Skeletal muscle tissue (tissue), 4 donors: ENCODE data around the gene CFAP20. TPM values are rescaled to one million over a fixed set of nuclear protein-coding genes. Genes with fewer than 3 reads are reported as not detected.

Experiments
- H3K27ac ChIP-seq: one replicate; pipeline ENCODE4 v1.7.0; 2013; ENCODE audit warnings: mild to moderate bottlenecking, low read depth, low read length, inconsistent platforms
- H3K27me3 ChIP-seq, 3 donors: one replicate each; pipeline ENCODE4 v1.7.0; 2013; ENCODE audit warnings: low read length in 3 of 3; ENCODE audit not compliant: control insufficient read depth in 3 of 3, insufficient read depth in 3 of 3
- H3K36me3 ChIP-seq, 3 donors: one replicate each; pipeline ENCODE4 v1.7.0; 2013; ENCODE audit warnings: low read length in 3 of 3; ENCODE audit not compliant: control insufficient read depth in 3 of 3, insufficient read depth in 3 of 3
- H3K4me1 ChIP-seq, 3 donors: one replicate each; pipeline ENCODE4 v1.7.0; 2013; ENCODE audit warnings: low read length in 3 of 3, mild to moderate bottlenecking in 3 of 3; ENCODE audit not compliant: control insufficient read depth in 3 of 3, insufficient read depth in 3 of 3
- H3K4me3 ChIP-seq, 3 donors: one replicate each; pipeline ENCODE4 v1.7.0; 2013; ENCODE audit warnings: low read length in 3 of 3
- H3K9ac ChIP-seq, 3 donors: one replicate each; pipeline ENCODE4 v1.7.0; 2013; ENCODE audit warnings: low read length in 3 of 3, mild to moderate bottlenecking in 3 of 3, moderate library complexity in 2 of 3, low read depth in 1 of 3
- H3K9me3 ChIP-seq, 3 donors: one replicate each; pipeline ENCODE4 v1.7.0; 2013; ENCODE audit warnings: low read length in 3 of 3; ENCODE audit not compliant: control insufficient read depth in 3 of 3
- total RNA-seq: library from RNA; depleted of rRNA; stranded (reverse); fragments of >200 nt; gene quantifications from one replicate; pipeline ENCODE4 v1.2.3, GENCODE V29; 2014
- donor health status: Osteomylitis.

The CFAP20 gene
- total RNA-seq, 1 donor from 2014 or later = 47.5 TPM

GRCh38 chr16:58116081-58116480 lies 13.1 kb downstream of the CFAP20 start:
- Histone ChIP-seq H3K9me3 (no peaks in the 10 kb centered on the region), H3K4me1 (peaks cover 20 to 22% (median 21%) of the 10 kb centered on the region in 3 donors), H3K27me3 (no peaks in the 10 kb centered on the region), H3K4me3 (no peak overlapping the region), H3K9ac (no peak overlapping the region), H3K27ac (no peak overlapping the region), H3K36me3 (peaks cover 23 to 36% (median 35%) of the 10 kb centered on the region in 3 donors)

- Histone ChIP-seq H3K27ac (no peak overlapping the region), H3K4me1 (peaks cover 12 to 15% (median 13%) of the 10 kb centered on the region in 3 donors), H3K4me3 (no peak overlapping the region), H3K27me3 (no peaks in the 10 kb centered on the region), H3K9ac (no peak overlapping the region), H3K36me3 (peaks cover 23 to 36% (median 35%) of the 10 kb centered on the region in 3 donors), H3K9me3 (no peaks in the 10 kb centered on the region)
Measured at GRCh38 chr16:58114827-58115825, 14.1 kb downstream of the CFAP20 start.

GRCh38 chr16:58111302-58111627 lies 17.9 kb downstream of the CFAP20 start:
- Histone ChIP-seq H3K9me3 (no peaks in the 10 kb centered on the region), H3K27ac (no peak overlapping the region), H3K27me3 (no peaks in the 10 kb centered on the region)

GRCh38 chr16:58110571-58111301 lies 18.4 kb downstream of the CFAP20 start:
- no peak overlapping the region for H3K4me3 ChIP-seq
- no peaks in the 10 kb centered on the region for H3K9me3 ChIP-seq
- H3K36me3 ChIP-seq = peaks cover 19 to 27% (median 25%) of the 10 kb centered on the region in 3 donors
- peaks cover 0 to 3% (median 2%) of the 10 kb centered on the region in 3 donors for H3K4me1 ChIP-seq
- no peak overlapping the region for H3K27ac ChIP-seq
- H3K9ac ChIP-seq = no peak overlapping the region
- no peaks in the 10 kb centered on the region for H3K27me3 ChIP-seq

More at GRCh38 chr16:58111302-58111627, 17.9 kb downstream of the CFAP20 start:
- no peak overlapping the region for H3K9ac ChIP-seq
- peaks cover 0 to 3% (median 2%) of the 10 kb centered on the region in 3 donors for H3K4me1 ChIP-seq
- H3K4me3 ChIP-seq = no peak overlapping the region
- H3K36me3 ChIP-seq = peaks cover 23 to 32% (median 30%) of the 10 kb centered on the region in 3 donors

- H3K27me3 ChIP-seq = no peaks in the 10 kb centered on the region
- no peak overlapping the region for H3K27ac ChIP-seq
- H3K9ac ChIP-seq = no peak overlapping the region
Measured at GRCh38 chr16:58109881-58110280, 19.3 kb downstream of the CFAP20 start.

GRCh38 chr16:58109330-58109729 lies 19.9 kb downstream of the CFAP20 start:
- Histone ChIP-seq H3K4me1 (no peaks in the 10 kb centered on the region), H3K9me3 (no peaks in the 10 kb centered on the region), H3K36me3 (peaks cover 9 to 13% (median 11%) of the 10 kb centered on the region in 3 donors), H3K4me3 (no peak overlapping the region), H3K9ac (no peak overlapping the region), H3K27ac (no peak overlapping the region), H3K27me3 (no peaks in the 10 kb centered on the region)

More at GRCh38 chr16:58109881-58110280, 19.3 kb downstream of the CFAP20 start:
- Histone ChIP-seq H3K4me3 (no peak overlapping the region), H3K36me3 (peaks cover 14 to 19% (median 17%) of the 10 kb centered on the region in 3 donors), H3K4me1 (no peaks in the 10 kb centered on the region), H3K9me3 (no peaks in the 10 kb centered on the region)

- Histone ChIP-seq H3K9ac (no peak overlapping the region), H3K27me3 (no peaks in the 10 kb centered on the region), H3K9me3 (no peaks in the 10 kb centered on the region), H3K36me3 (peaks cover 0 to 2% (median 1%) of the 10 kb centered on the region in 3 donors), H3K4me1 (no peaks in the 10 kb centered on the region), H3K27ac (no peak overlapping the region), H3K4me3 (no peak overlapping the region)
Measured at GRCh38 chr16:58107709-58108108, 21.5 kb downstream of the CFAP20 start.

GRCh38 chr16:58107228-58107627 lies 22.0 kb downstream of the CFAP20 start:
- Histone ChIP-seq H3K4me3 (no peak overlapping the region), H3K36me3 (no peaks in the 10 kb centered on the region), H3K9me3 (no peaks in the 10 kb centered on the region), H3K27ac (no peak overlapping the region), H3K4me1 (no peaks in the 10 kb centered on the region), H3K27me3 (no peaks in the 10 kb centered on the region), H3K9ac (no peak overlapping the region)

GRCh38 chr16:58105631-58106030 lies 23.6 kb downstream of the CFAP20 start:
- Histone ChIP-seq H3K9me3 (no peaks in the 10 kb centered on the region), H3K27me3 (no peaks in the 10 kb centered on the region), H3K4me3 (no peak overlapping the region), H3K4me1 (no peaks in the 10 kb centered on the region), H3K36me3 (no peaks in the 10 kb centered on the region), H3K9ac (no peak overlapping the region), H3K27ac (no peak overlapping the region)
